Iris pigment epithelial cell (primary cell): Measurements from ENCODE around the gene NUDT22.

Experiments
- DNase-seq: peaks from one replicate; pipeline ENCODE4 v3.0.0-alpha.2; 2011; ENCODE audit warnings: low read depth

NUDT22 gene

DNA sequence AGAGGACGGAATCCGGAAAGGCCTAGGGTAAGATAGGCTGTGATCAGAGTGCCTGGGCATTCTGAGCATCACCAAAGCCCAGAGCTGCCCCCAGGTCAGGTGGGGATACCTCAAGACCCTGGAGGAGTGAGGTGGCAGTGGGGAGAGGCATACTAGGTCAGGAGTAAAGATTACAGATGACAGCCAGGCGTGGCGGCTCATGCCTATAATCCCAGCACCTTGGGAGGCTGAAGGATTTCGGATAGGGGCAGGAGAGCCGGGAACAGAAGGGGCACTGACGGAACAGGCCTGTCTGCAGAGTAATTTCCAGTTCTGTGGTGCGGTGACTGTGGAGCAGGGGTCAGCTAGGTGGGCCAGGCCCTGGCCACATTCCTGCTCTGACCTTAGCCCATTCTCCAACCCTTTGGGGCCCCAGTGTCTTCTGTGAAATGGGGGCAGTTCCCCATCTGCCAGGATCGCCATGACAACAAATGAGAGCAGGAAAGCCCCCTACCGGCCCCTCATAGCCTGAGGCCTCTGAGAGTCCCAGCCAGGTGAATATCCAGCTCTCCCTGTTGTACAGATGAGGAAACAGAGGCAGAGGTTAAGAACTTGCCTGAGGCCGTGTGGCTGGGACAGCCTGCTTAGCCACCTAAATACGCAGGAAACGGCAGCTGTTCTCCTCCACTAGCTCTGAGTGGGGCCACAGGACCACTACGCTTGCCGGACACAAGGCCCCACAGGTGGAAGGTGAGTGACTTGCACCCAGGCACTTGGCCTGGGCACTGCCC lies 49.1 kb downstream of the NUDT22 start:
- DNase-seq: no peak

DNA sequence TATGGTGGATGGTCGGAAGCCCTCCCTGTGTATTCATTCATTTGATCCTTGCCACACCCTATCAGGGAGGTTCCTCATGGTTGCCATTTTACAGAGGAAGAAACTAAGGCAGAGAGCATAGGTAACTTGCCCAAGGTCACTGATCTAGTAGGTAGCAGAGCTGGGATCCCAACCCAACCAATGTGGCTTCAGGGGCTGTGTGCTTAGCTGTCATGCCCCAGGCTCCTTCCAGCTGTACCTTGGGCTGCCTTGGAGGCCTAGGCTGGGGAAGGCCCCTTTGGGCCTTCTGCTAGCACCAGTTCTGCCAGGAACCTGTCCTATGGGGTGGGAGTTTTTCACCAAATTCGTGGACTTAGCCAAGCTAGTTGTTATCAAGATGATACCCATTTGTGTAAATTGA lies 49.8 kb downstream of the NUDT22 start:
- DNase-seq: no peak

DNA sequence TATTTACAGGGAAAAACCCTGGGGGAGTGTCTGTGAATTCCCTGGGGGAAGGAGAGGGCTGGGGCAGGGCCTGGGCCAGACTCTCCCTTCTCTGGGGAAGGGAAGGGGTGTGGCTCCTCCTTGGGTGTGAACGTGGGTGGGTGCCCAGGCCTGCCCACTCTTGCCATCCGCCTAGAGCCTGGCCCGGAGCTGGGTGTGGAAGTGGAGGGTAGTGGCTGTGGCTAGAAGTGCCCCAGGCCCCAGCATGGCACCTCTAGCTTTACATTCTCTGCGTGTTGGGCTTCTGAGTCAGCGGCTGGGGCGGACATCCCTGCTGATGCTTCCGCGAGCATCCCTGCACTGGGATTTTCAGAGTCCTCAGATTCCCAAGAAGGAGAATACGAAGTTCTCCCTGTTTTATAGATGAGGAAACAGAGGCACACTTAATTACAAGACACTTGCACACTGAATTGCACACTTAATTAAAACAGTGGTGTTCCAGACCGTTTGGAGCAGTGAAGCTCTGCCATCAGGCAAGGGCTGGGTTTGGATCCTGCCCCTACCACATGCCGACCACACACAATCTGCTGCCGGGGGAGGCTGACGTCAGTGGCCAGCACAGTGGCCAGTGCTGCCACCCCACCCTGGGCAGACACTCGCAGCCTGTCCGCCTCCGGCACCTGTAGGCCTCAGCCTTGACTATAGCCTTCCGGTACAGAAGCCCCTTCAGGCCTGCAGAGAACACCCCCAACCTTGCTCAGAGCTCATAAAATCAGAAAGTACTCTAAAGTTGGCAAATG lies 50.8 kb downstream of the NUDT22 start:
- no peak for DNase-seq

DNA sequence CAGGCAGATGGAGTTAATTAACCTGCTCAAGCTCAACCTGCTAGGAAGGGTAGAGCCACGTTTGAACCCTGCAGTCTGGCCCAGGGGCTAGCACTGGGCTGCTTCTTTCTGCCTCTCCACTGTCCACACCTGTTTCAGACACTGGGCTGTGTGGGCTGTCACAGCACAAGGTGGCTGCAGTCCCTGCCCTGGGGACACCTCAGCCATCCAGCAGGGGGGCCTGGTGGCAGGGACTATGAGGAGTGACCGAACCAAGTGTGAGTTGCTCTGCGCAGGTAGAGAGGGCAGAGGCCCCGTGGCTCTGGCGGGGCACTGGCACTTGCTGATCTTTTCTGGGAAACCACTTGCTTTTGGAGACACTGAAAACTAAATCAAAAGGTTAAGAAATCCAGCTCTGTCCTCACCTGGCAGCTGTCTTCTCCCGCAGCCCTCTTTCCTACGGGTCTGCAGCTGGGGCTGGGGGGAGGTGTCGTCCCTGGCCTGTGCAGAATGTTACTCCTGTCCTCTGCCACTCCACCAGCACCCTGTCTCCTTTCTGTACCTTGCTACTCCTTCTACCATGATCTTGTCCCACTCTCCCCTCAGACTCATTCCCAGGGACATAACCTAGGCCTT lies 52.6 kb downstream of the NUDT22 start:
- no peak for DNase-seq
